ENCODE data around the gene SPSB1.

SPSB1 gene

DNA sequence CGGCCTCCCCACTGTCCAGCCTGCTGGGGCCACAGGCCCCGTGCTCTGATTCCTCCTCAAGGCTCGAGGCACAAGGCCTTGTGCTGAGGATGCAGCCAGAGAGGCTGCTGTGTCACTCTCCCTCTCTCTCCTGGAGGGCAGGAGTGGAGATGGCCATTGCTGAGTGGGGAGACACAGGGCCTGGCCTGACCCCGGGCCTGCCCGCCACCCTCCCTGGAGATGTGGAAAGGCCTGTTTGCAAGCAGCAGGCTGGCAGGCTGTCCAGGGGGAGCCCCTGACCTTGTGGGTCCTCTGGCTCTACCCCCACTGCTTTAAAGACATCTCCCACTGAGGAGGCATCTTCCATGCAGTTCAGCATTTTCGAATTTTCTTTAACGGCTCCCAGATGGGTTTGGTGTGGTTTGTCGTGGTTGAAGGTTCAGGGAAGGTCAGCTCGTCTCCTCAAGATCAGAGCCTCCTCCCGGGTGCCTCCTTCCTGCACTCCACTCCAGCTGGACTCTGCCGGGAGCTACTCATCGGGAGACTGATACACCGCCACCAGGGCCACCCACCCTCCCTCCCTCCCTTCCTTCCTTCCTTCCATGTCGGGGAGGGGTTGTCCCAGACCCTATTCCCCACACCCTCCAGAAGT is 69.1 kb downstream of the SPSB1 start:
- no peak overlapping the region for H3K4me3 ChIP-seq (ENCODE audit: low read length in 2 of 2)
- no peaks in the 10 kb centered on the region for H3K4me1 ChIP-seq (ENCODE audit: control insufficient read depth in 2 of 2, insufficient read depth in 2 of 2, low read length in 2 of 2)
- no peak overlapping the region for H3K27ac ChIP-seq (ENCODE audit: low read depth in 2 of 2, low read length in 2 of 2)
- H3K27me3 ChIP-seq (ENCODE audit: control insufficient read depth in 2 of 2, insufficient read depth in 2 of 2, low read length in 2 of 2) = no peaks in the 10 kb centered on the region
- peaks cover 8 to 16% of the 10 kb centered on the region in 2 donors for H3K36me3 ChIP-seq (ENCODE audit: control insufficient read depth in 2 of 2, insufficient read depth in 2 of 2, low read length in 2 of 2)
- H3K9ac ChIP-seq (ENCODE audit: low read depth in 1 of 2, low read length in 2 of 2) = no peak overlapping the region
- H3K9me3 ChIP-seq (ENCODE audit: control insufficient read depth in 2 of 2, low read length in 2 of 2) = no peaks in the 10 kb centered on the region

DNA sequence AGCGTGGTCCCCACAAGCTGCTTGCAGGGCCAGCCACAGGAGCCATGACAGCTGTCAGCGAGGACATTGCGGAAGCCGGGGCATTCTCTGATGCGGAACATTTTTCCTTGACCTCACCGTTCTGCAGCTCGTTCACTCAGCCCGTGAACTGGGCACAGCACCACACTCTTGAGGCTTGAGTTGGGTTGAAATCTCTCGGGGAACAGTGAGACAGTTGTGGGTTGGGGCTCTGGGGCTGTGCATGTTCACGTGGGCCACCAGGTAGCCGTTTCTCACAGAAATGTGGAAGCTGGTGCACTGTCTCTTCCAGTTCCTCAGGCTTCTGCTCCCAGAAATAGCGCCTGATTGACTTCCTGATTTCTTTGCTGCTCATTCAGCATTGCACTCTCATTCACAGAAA is 69.8 kb downstream of the SPSB1 start:
- Histone ChIP-seq H3K9ac (ENCODE audit: low read depth in 1 of 2, low read length in 2 of 2) (no peak overlapping the region), H3K4me3 (ENCODE audit: low read length in 2 of 2) (no peak overlapping the region), H3K27me3 (ENCODE audit: control insufficient read depth in 2 of 2, insufficient read depth in 2 of 2, low read length in 2 of 2) (no peaks in the 10 kb centered on the region), H3K27ac (ENCODE audit: low read depth in 2 of 2, low read length in 2 of 2) (no peak overlapping the region), H3K4me1 (ENCODE audit: control insufficient read depth in 2 of 2, insufficient read depth in 2 of 2, low read length in 2 of 2) (no peaks in the 10 kb centered on the region), H3K36me3 (ENCODE audit: control insufficient read depth in 2 of 2, insufficient read depth in 2 of 2, low read length in 2 of 2) (peaks cover 6 to 14% of the 10 kb centered on the region in 2 donors), H3K9me3 (ENCODE audit: control insufficient read depth in 2 of 2, low read length in 2 of 2) (no peaks in the 10 kb centered on the region)

DNA sequence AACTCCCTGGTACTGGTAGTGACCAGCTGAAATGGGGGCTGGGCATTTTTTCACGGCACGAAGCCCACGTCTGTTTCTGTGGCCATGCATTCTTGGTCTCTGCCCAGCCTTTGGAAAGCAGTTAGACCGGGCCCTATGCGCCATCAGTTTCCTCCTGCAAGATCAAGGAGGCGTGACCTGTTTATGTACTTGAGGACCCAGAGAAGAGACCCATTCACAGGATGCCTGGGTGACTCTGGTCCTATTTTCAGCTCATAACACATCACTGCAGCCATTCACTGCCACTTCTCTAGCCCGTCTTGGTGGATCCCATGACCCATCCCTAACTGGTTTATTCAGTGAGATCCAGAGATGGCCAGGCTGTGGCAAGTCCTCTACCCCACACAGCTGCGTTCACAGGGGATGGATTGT is 70.4 kb downstream of the SPSB1 start:
- no peaks in the 10 kb centered on the region for H3K4me1 ChIP-seq (ENCODE audit: control insufficient read depth in 2 of 2, insufficient read depth in 2 of 2, low read length in 2 of 2)
- H3K36me3 ChIP-seq (ENCODE audit: control insufficient read depth in 2 of 2, insufficient read depth in 2 of 2, low read length in 2 of 2) = peaks cover 8 to 13% of the 10 kb centered on the region in 2 donors
- no peak overlapping the region for H3K27ac ChIP-seq (ENCODE audit: low read depth in 2 of 2, low read length in 2 of 2)
- no peak overlapping the region for H3K4me3 ChIP-seq (ENCODE audit: low read length in 2 of 2)
- H3K9me3 ChIP-seq (ENCODE audit: control insufficient read depth in 2 of 2, low read length in 2 of 2) = no peaks in the 10 kb centered on the region
- no peak overlapping the region for H3K9ac ChIP-seq (ENCODE audit: low read depth in 1 of 2, low read length in 2 of 2)
- H3K27me3 ChIP-seq (ENCODE audit: control insufficient read depth in 2 of 2, insufficient read depth in 2 of 2, low read length in 2 of 2) = no peaks in the 10 kb centered on the region

DNA sequence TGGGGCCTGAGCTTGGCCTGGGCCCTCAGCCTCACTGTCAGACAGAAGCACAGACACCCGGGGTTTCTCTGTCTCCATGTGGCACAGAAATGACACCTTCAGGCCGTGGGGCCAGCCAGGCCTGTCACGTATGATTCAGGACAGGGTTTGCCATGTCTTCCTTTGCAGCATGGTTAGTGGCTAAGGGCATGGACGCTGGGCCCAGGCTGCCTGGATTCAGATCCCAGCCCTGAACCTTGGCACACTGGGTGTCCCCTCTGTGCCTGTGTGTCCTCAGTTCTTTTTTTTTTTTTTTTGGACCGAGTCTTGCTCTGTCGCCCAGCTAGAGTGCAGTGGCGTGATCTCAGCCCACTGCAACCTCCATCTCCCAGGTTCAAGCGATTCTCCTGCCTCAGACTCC is 73.6 kb downstream of the SPSB1 start:
- H3K9ac ChIP-seq (ENCODE audit: low read depth in 1 of 2, low read length in 2 of 2) = no peak overlapping the region
- peaks cover 0 to under 1% of the 10 kb centered on the region in 2 donors for H3K4me1 ChIP-seq (ENCODE audit: control insufficient read depth in 2 of 2, insufficient read depth in 2 of 2, low read length in 2 of 2)
- H3K36me3 ChIP-seq (ENCODE audit: control insufficient read depth in 2 of 2, insufficient read depth in 2 of 2, low read length in 2 of 2) = peaks cover 5 to 6% of the 10 kb centered on the region in 2 donors
- no peak overlapping the region for H3K4me3 ChIP-seq (ENCODE audit: low read length in 2 of 2)
- H3K27me3 ChIP-seq (ENCODE audit: control insufficient read depth in 2 of 2, insufficient read depth in 2 of 2, low read length in 2 of 2) = no peaks in the 10 kb centered on the region
- H3K27ac ChIP-seq (ENCODE audit: low read depth in 2 of 2, low read length in 2 of 2) = no peak overlapping the region
- H3K9me3 ChIP-seq (ENCODE audit: control insufficient read depth in 2 of 2, low read length in 2 of 2) = no peaks in the 10 kb centered on the region

DNA sequence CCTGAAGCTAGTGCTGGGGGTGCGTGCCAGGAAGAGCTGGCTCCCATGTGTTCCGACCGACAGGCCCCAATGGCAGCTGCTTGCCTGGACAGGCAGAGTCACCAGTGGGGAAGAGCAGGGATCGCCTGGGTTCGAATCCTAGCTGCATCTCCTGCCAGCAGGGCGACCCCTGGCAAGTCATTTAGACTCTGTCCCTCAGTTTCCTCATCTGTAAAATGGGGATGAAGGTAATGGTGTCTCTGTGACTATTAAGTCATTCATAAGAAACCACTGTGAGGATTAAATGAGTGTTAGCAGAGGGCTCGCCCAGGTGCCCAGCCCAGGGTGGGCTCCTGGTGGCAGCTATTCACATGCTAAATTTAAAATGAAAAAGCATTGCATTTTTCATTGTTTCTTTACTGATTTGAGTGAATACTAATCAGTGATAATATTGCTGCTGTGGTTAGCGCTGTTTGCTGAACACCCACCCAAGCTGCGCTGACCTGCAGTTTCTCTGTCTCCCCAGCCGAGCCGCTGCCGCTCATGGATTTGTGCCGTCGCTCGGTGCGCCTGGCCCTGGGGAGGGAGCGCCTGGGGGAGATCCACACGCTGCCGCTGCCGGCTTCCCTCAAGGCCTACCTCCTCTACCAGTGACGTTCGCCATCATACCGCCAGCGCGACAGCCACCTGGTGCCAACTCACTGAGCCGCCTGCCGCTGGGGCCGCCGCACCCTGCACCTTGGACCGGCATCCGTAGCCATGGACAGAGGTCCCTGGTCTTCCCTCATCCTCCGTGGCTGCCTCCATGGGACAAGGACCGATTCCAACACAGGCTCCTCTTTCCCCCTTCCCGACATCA is 74.5 kb downstream of the SPSB1 start:
- peaks cover 5 to 6% of the 10 kb centered on the region in 2 donors for H3K36me3 ChIP-seq (ENCODE audit: control insufficient read depth in 2 of 2, insufficient read depth in 2 of 2, low read length in 2 of 2)

DNA sequence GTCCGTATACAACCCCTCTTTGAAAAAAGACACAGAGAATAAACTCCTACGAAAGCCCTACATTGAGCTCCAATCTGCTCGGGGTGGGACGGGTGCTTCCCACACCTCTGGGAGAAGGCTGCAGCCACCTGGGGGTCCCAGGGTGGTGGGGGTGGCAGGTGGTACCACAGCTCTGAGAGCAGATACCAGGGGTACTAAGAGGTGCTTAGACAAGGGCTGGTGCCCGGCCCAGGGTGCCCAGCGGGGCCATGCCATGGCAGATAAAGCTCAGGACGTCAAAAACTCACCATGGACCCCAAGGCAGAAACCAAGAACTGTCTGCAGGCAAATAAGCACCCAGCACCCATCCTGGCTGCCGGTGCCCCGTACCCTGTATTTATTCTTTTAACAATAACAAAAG is 75.1 kb downstream of the SPSB1 start:
- H3K4me1 ChIP-seq (ENCODE audit: control insufficient read depth in 2 of 2, insufficient read depth in 2 of 2, low read length in 2 of 2) = peaks cover 3 to 13% of the 10 kb centered on the region in 2 donors
- H3K4me3 ChIP-seq (ENCODE audit: low read length in 2 of 2) = no peak overlapping the region

More for the DNA sequence above, 74.5 kb downstream of the SPSB1 start:
- Histone ChIP-seq H3K9ac (ENCODE audit: low read depth in 1 of 2, low read length in 2 of 2) (no peak overlapping the region), H3K27ac (ENCODE audit: low read depth in 2 of 2, low read length in 2 of 2) (no peak overlapping the region), H3K4me1 (ENCODE audit: control insufficient read depth in 2 of 2, insufficient read depth in 2 of 2, low read length in 2 of 2) (peaks cover 3 to 8% of the 10 kb centered on the region in 2 donors), H3K27me3 (ENCODE audit: control insufficient read depth in 2 of 2, insufficient read depth in 2 of 2, low read length in 2 of 2) (no peaks in the 10 kb centered on the region), H3K4me3 (ENCODE audit: low read length in 2 of 2) (no peak overlapping the region), H3K9me3 (ENCODE audit: control insufficient read depth in 2 of 2, low read length in 2 of 2) (no peaks in the 10 kb centered on the region)

DNA sequence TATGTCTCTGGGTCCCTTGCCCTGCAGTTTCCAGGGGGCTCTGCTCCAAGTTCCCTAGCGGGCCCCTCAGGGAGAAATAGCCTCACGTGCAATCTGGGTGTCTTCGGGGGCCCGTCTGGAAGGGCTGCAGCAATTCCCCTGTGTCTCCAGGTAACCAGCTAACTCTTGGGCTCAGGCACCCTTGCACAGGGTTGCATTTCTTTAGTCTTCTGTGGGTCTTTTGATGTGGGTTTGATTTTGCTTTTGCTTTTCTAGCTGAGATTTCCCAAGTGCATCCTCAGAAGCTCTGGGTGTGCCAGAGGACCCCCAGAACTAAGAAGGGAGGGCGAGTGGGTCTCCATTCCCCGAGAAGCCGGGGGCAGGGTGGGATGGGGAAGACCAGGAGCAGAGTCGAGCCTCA is 75.7 kb downstream of the SPSB1 start:
- H3K36me3 ChIP-seq (ENCODE audit: control insufficient read depth in 2 of 2, insufficient read depth in 2 of 2, low read length in 2 of 2) = peaks cover 5 to 6% of the 10 kb centered on the region in 2 donors
- no peak overlapping the region for H3K4me3 ChIP-seq (ENCODE audit: low read length in 2 of 2)
- no peaks in the 10 kb centered on the region for H3K27me3 ChIP-seq (ENCODE audit: control insufficient read depth in 2 of 2, insufficient read depth in 2 of 2, low read length in 2 of 2)
- no peaks in the 10 kb centered on the region for H3K9me3 ChIP-seq (ENCODE audit: control insufficient read depth in 2 of 2, low read length in 2 of 2)
- H3K27ac ChIP-seq (ENCODE audit: low read depth in 2 of 2, low read length in 2 of 2) = no peak overlapping the region
- peaks cover 3 to 13% of the 10 kb centered on the region in 2 donors for H3K4me1 ChIP-seq (ENCODE audit: control insufficient read depth in 2 of 2, insufficient read depth in 2 of 2, low read length in 2 of 2)
- H3K9ac ChIP-seq (ENCODE audit: low read depth in 1 of 2, low read length in 2 of 2) = no peak overlapping the region

More for the DNA sequence above, 75.1 kb downstream of the SPSB1 start:
- Histone ChIP-seq H3K9ac (ENCODE audit: low read depth in 1 of 2, low read length in 2 of 2) (no peak overlapping the region), H3K27me3 (ENCODE audit: control insufficient read depth in 2 of 2, insufficient read depth in 2 of 2, low read length in 2 of 2) (no peaks in the 10 kb centered on the region), H3K27ac (ENCODE audit: low read depth in 2 of 2, low read length in 2 of 2) (no peak overlapping the region), H3K36me3 (ENCODE audit: control insufficient read depth in 2 of 2, insufficient read depth in 2 of 2, low read length in 2 of 2) (peaks cover 5 to 6% of the 10 kb centered on the region in 2 donors), H3K9me3 (ENCODE audit: control insufficient read depth in 2 of 2, low read length in 2 of 2) (no peaks in the 10 kb centered on the region)

DNA sequence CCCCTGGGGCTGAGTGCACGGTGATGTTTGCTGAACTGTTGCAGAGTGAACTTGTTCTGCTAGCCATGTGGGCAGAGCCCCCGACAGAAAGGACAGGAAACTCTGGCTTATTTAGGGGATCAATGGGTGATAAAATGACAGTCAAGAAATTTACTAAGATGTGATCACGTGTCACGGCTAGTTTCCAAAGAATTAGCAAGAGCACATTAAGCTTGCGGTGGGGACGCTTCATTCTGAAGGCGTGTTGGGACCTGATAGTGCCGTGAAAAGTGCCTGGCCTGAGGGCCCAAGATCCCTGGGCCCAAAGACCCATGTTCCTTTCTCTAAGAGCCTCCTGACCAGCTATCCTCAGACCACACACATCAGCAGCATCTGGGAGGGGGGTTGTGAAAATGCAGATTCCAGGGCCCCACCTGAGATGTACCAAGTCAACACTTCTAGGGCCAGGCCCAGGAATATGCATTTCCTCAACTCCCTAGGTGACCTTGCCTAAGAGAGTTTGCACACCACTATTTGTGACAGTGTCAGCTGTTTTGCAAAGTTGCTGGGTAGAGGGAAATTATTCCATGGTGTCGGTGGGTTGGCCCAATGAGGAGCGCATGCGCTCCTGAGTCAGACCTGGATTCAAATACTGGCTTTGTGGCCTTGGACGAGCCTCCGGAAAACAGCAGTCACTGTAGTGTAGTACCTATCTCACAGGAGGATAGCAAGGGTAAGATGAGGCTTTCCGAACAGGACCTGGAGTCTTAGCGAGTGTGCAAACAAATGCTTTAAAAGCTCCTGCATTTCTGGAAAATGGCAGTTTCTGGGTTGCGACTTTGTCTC is 77.5 kb downstream of the SPSB1 start:
- Histone ChIP-seq H3K4me1 (ENCODE audit: control insufficient read depth in 2 of 2, insufficient read depth in 2 of 2, low read length in 2 of 2) (peaks cover 4 to 13% of the 10 kb centered on the region in 2 donors), H3K36me3 (ENCODE audit: control insufficient read depth in 2 of 2, insufficient read depth in 2 of 2, low read length in 2 of 2) (peaks cover 5 to 6% of the 10 kb centered on the region in 2 donors), H3K27ac (ENCODE audit: low read depth in 2 of 2, low read length in 2 of 2) (peak overlapping the region; percentile 18 to 24)

DNA sequence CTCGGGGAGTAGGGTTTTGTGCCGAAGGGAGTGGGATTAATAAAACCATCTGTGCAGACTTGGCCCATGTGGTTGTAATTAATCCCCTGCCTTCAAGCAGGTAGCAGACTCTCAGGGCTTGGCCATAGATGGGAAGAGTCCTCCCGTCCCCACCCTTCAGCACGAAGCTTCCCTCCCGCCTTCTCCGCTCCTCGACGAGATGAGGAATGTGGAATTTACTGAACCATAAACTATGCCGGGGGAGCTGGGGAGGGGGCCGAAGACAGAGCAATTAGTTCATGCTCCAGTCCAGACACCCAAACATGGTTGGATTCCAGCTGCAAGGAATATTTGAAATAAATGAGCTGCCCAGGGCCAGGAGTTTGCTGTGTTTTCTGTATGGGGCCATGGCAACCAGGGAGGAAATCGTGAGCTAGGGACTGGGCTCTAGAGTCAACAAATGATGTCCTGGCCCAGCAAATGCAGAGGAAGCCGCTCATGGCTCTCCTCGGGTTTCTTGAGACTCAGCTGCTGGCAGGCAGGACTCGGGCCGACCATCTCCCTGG is 78.8 kb downstream of the SPSB1 start:
- Histone ChIP-seq H3K4me3 (ENCODE audit: low read length in 2 of 2) (no peak overlapping the region), H3K4me1 (ENCODE audit: control insufficient read depth in 2 of 2, insufficient read depth in 2 of 2, low read length in 2 of 2) (peaks cover 11 to 17% of the 10 kb centered on the region in 2 donors), H3K9ac (ENCODE audit: low read depth in 1 of 2, low read length in 2 of 2) (peak overlapping the region in 1 of 2 donors; percentile 26), H3K36me3 (ENCODE audit: control insufficient read depth in 2 of 2, insufficient read depth in 2 of 2, low read length in 2 of 2) (peaks cover 5 to 6% of the 10 kb centered on the region in 2 donors), H3K27ac (ENCODE audit: low read depth in 2 of 2, low read length in 2 of 2) (peak overlapping the region; percentile 60 to 80), H3K27me3 (ENCODE audit: control insufficient read depth in 2 of 2, insufficient read depth in 2 of 2, low read length in 2 of 2) (no peaks in the 10 kb centered on the region), H3K9me3 (ENCODE audit: control insufficient read depth in 2 of 2, low read length in 2 of 2) (no peaks in the 10 kb centered on the region)

More for the DNA sequence above, 77.5 kb downstream of the SPSB1 start:
- Histone ChIP-seq H3K27me3 (ENCODE audit: control insufficient read depth in 2 of 2, insufficient read depth in 2 of 2, low read length in 2 of 2) (no peaks in the 10 kb centered on the region), H3K9ac (ENCODE audit: low read depth in 1 of 2, low read length in 2 of 2) (no peak overlapping the region), H3K9me3 (ENCODE audit: control insufficient read depth in 2 of 2, low read length in 2 of 2) (no peaks in the 10 kb centered on the region), H3K4me3 (ENCODE audit: low read length in 2 of 2) (no peak overlapping the region)
